Breast epithelium (tissue), 3 donors: ENCODE results near the gene BRAF.

Source experiments
- CTCF ChIP-seq, 3 donors: fragments of 450-650 bp; IDR thresholded peaks; one replicate each; pipeline ENCODE4 v1.5.1; 2016 to 2017; ENCODE audit warnings: antibody characterized with exemption in 3 of 3, mild to moderate bottlenecking in 3 of 3, moderate library complexity in 3 of 3
- POLR2A ChIP-seq: fragments of 450-650 bp; IDR thresholded peaks from one replicate; pipeline ENCODE4 v1.6.1; 2016; ENCODE audit warnings: antibody characterized with exemption, mild to moderate bottlenecking, moderate library complexity
- POLR2AphosphoS5 ChIP-seq, 3 donors: sonication (generic); formaldehyde crosslinking; IDR thresholded peaks; one replicate each; pipeline ENCODE4 v1.6.1; 2017; ENCODE audit warnings: antibody characterized with exemption in 3 of 3

- no peak for TF ChIP-seq CTCF (IDR thresholded peaks at IDR 0.05)
- no peak for TF ChIP-seq POLR2A
- no peak for TF ChIP-seq POLR2AphosphoS5 (IDR thresholded peaks at IDR 0.05)
Measured at GRCh38 chr7:140961117-140961516, 36.4 kb upstream of the BRAF start.
